ENCODE measurements around the gene PTPRD. TPM values are rescaled to one million over a fixed set of nuclear protein-coding genes. Genes with fewer than 3 reads are reported as not detected.

The PTPRD gene
- total RNA-seq, 1 experiment from 2014 or later = 69.6 TPM

DNA sequence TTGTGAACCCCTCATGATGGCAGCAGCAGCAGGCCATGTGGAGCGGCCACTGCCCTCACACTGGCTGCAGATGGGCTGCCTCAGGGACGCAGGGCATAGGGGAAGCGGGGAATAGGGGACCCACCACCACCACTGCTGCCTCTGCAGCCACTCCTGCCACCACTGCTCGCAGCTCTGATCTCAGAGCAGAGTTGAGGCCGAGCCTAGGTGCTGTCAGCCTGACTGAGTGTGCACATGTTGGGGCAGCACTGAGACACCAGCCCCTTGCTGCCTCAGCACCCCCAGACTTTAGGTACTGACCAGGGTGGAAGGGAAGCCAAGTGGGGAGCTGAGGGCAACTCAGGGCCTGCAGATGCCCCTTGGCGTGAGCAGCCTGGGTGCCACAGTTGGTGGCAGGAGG, 1969.3 kb downstream of the PTPRD start (continued):
- TF ChIP-seq AFF4 (CRISPR knock-in tag; IDR thresholded peaks at IDR 0.05; ENCODE audit: borderline replicate concordance) = no peak

DNA sequence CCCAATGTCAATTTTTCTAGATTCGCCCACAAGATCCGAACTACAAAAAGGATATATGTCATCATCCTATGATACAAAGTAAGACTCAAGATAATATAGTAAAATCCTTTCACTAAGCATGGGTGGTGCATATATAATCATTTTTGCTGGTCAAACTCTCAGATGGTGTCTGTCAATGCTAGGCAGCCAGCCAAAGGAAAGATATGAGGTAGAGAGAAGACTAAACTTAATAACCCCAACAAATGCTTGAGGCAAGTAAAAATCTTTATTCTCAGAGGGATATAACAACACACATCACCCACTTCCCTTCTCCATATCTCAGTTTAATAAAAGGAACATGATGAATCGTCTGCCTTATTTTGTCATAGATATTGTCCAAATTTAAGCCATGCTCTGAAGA, 1972.0 kb downstream of the PTPRD start:
- Mint-ChIP-seq H3K4me1 (peaks cover 9% of the 10 kb centered on the region), H3K27me3 (ENCODE audit: low read depth) (no peaks in the 10 kb centered on the region), H3K9me3 (no peaks in the 10 kb centered on the region), H3K27ac (no peak overlapping the region), H3K4me3 (no peak overlapping the region), H3K36me3 (no peaks in the 10 kb centered on the region)
- ATAC-seq (no peak), DNase-seq (ENCODE audit: low spot score) (no peak)
- CTCF ChIA-PET = no interaction called here
- POLR2A ChIA-PET = no interaction called here
- TF ChIP-seq, protein P1, sequence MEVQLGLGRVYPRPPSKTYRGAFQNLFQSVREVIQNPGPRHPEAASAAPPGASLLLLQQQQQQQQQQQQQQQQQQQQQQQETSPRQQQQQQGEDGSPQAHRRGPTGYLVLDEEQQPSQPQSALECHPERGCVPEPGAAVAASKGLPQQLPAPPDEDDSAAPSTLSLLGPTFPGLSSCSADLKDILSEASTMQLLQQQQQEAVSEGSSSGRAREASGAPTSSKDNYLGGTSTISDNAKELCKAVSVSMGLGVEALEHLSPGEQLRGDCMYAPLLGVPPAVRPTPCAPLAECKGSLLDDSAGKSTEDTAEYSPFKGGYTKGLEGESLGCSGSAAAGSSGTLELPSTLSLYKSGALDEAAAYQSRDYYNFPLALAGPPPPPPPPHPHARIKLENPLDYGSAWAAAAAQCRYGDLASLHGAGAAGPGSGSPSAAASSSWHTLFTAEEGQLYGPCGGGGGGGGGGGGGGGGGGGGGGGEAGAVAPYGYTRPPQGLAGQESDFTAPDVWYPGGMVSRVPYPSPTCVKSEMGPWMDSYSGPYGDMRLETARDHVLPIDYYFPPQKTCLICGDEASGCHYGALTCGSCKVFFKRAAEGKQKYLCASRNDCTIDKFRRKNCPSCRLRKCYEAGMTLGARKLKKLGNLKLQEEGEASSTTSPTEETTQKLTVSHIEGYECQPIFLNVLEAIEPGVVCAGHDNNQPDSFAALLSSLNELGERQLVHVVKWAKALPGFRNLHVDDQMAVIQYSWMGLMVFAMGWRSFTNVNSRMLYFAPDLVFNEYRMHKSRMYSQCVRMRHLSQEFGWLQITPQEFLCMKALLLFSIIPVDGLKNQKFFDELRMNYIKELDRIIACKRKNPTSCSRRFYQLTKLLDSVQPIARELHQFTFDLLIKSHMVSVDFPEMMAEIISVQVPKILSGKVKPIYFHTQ (CRISPR knock-in tag; IDR thresholded peaks at IDR 0.05) = no peak
- TF ChIP-seq TEAD1 (CRISPR knock-in tag; IDR thresholded peaks at IDR 0.05) (no peak), ZNF121 (CRISPR knock-in tag; IDR thresholded peaks at IDR 0.05) (no peak), MXD4 (CRISPR knock-in tag; IDR thresholded peaks at IDR 0.05; ENCODE audit: borderline replicate concordance) (no peak), HMGXB4 (CRISPR knock-in tag; IDR thresholded peaks at IDR 0.05) (no peak), NR1H2 (CRISPR knock-in tag; IDR thresholded peaks at IDR 0.05) (no peak), ATF3 (CRISPR knock-in tag; conservative IDR thresholded peaks at IDR 0.05) (no peak), NFATC4 (CRISPR knock-in tag; IDR thresholded peaks at IDR 0.05) (no peak), SMAD4 (CRISPR knock-in tag; IDR thresholded peaks at IDR 0.05) (no peak), GABPB1 (CRISPR knock-in tag; IDR thresholded peaks at IDR 0.05) (no peak)
- TF ChIP-seq, protein P2, sequence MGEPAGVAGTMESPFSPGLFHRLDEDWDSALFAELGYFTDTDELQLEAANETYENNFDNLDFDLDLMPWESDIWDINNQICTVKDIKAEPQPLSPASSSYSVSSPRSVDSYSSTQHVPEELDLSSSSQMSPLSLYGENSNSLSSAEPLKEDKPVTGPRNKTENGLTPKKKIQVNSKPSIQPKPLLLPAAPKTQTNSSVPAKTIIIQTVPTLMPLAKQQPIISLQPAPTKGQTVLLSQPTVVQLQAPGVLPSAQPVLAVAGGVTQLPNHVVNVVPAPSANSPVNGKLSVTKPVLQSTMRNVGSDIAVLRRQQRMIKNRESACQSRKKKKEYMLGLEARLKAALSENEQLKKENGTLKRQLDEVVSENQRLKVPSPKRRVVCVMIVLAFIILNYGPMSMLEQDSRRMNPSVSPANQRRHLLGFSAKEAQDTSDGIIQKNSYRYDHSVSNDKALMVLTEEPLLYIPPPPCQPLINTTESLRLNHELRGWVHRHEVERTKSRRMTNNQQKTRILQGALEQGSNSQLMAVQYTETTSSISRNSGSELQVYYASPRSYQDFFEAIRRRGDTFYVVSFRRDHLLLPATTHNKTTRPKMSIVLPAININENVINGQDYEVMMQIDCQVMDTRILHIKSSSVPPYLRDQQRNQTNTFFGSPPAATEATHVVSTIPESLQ (CRISPR knock-in tag; IDR thresholded peaks at IDR 0.05) = no peak
- TF ChIP-seq, protein P3, sequence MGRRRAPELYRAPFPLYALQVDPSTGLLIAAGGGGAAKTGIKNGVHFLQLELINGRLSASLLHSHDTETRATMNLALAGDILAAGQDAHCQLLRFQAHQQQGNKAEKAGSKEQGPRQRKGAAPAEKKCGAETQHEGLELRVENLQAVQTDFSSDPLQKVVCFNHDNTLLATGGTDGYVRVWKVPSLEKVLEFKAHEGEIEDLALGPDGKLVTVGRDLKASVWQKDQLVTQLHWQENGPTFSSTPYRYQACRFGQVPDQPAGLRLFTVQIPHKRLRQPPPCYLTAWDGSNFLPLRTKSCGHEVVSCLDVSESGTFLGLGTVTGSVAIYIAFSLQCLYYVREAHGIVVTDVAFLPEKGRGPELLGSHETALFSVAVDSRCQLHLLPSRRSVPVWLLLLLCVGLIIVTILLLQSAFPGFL (CRISPR knock-in tag; IDR thresholded peaks at IDR 0.05; ENCODE audit: borderline replicate concordance) = no peak
